Neural cell (in vitro differentiated cells): ENCODE measurements around the gene OAF. TPM values are rescaled to one million over a fixed set of nuclear protein-coding genes. Genes with fewer than 3 reads are reported as not detected.

Source experiments
- H2AFZ ChIP-seq: fragments of 200-600, 300-800 bp; sonication (generic), shearing (Covaris generic); 2 replicates; pipeline ENCODE4 v1.6.0; 2014; ENCODE audit warnings: low read depth, mild to moderate bottlenecking, antibody characterized with exemption, low read length, moderate library complexity
- H3F3A ChIP-seq: fragments of 200-600 bp; shearing (Covaris generic); 2 replicates; pipeline ENCODE4 v1.6.1; 2016; ENCODE audit warnings: mild to moderate bottlenecking, moderate library complexity, mixed read lengths, antibody characterized with exemption, low read length; ENCODE audit not compliant: insufficient read depth, poor library complexity, severe bottlenecking
- H3K27ac ChIP-seq: fragments of 200-600, 300-800 bp; sonication (generic), shearing (Covaris generic); 2 replicates; pipeline ENCODE4 v1.5.1; 2014; ENCODE audit warnings: mild to moderate bottlenecking, low read length, moderate library complexity
- H3K27me3 ChIP-seq: fragments of 300-800, 200-600 bp; sonication (generic), shearing (Covaris generic); 2 replicates; pipeline ENCODE4 v1.6.0; 2014; ENCODE audit warnings: mild to moderate bottlenecking, low read depth, low read length, moderate library complexity; ENCODE audit not compliant: insufficient read depth
- H3K36me3 ChIP-seq: fragments of 300-800, 200-600 bp; sonication (generic), shearing (Covaris generic); 2 replicates; pipeline ENCODE4 v1.5.1; 2014; ENCODE audit warnings: mild to moderate bottlenecking, antibody characterized with exemption, low read length, moderate library complexity; ENCODE audit not compliant: insufficient read depth
- H3K4me2 ChIP-seq: fragments of 300-800, 200-600 bp; sonication (generic), shearing (Covaris generic); 2 replicates; pipeline ENCODE4 v1.6.0; 2014; ENCODE audit warnings: mild to moderate bottlenecking, low read length
- H3K4me3 ChIP-seq: fragments of 300-800, 200-600 bp; sonication (generic), shearing (Covaris generic); 2 replicates; pipeline ENCODE4 v1.5.1; 2014; ENCODE audit warnings: mild to moderate bottlenecking, low read length, moderate library complexity
- H3K79me2 ChIP-seq: fragments of 200-600 bp; shearing (Covaris generic); replicated peaks from 2 replicates; pipeline ENCODE4 v1.6.0; 2014; ENCODE audit warnings: mild to moderate bottlenecking, low read length, moderate library complexity; ENCODE audit not compliant: insufficient read depth
- H3K9ac ChIP-seq: fragments of 300-800, 200-600 bp; sonication (generic), shearing (Covaris generic); 2 replicates; pipeline ENCODE4 v1.6.1; 2016; ENCODE audit warnings: mild to moderate bottlenecking, low read length, mixed read lengths
- H3K9me2 ChIP-seq: fragments of 200-600 bp; shearing (Covaris generic); 2 replicates; pipeline ENCODE4 v1.6.1; 2016; ENCODE audit warnings: mild to moderate bottlenecking, low read length, mixed read lengths; ENCODE audit not compliant: insufficient read depth
- H3K9me3 ChIP-seq: fragments of 200-600, 300-800 bp; sonication (generic), shearing (Covaris generic); 2 replicates; pipeline ENCODE4 v1.6.1; 2016; ENCODE audit warnings: mild to moderate bottlenecking, mixed run types, low read length, moderate library complexity, mixed read lengths
- H4K20me1 ChIP-seq: fragments of 200-600 bp; shearing (Covaris generic); 2 replicates; pipeline ENCODE4 v1.6.1; 2016; ENCODE audit warnings: mild to moderate bottlenecking, mixed run types; ENCODE audit not compliant: insufficient read depth
- EP300 ChIP-seq: fragments of 450-650 bp; conservative IDR thresholded peaks from 2 replicates; pipeline ENCODE4 v1.6.1; 2014; ENCODE audit warnings: antibody characterized with exemption, mild to moderate bottlenecking, moderate library complexity; ENCODE audit not compliant: poor library complexity, severe bottlenecking
- EZH2 ChIP-seq: fragments of 200-600, 300-800 bp; shearing (Covaris generic), sonication (generic); IDR thresholded peaks from 2 replicates; pipeline ENCODE4 v1.6.1; 2014; ENCODE audit warnings: antibody characterized with exemption, low read length, borderline replicate concordance, mild to moderate bottlenecking; ENCODE audit not compliant: insufficient read depth, poor library complexity, severe bottlenecking
- MXI1 ChIP-seq: fragments of 450-650 bp; conservative IDR thresholded peaks from 2 replicates; pipeline ENCODE4 v1.6.1; 2014; ENCODE audit warnings: antibody characterized with exemption, mild to moderate bottlenecking; ENCODE audit not compliant: poor library complexity, severe bottlenecking
- POLR2AphosphoS5 ChIP-seq: IDR thresholded peaks from 2 replicates; pipeline ENCODE4 v1.6.1; 2012
- RAD21 ChIP-seq: fragments of 450-650 bp; conservative IDR thresholded peaks from 2 replicates; pipeline ENCODE4 v1.6.1; 2014; ENCODE audit warnings: antibody characterized with exemption, mild to moderate bottlenecking, moderate library complexity
- SMC3 ChIP-seq: fragments of 450-650 bp; conservative IDR thresholded peaks from 2 replicates; pipeline ENCODE4 v1.6.1; 2014; ENCODE audit warnings: antibody characterized with exemption, mild to moderate bottlenecking, moderate library complexity; ENCODE audit not compliant: poor library complexity
- TAF1 ChIP-seq: IDR thresholded peaks from 2 replicates; pipeline ENCODE4 v1.6.1; 2012; ENCODE audit warnings: low read depth
- polyA plus RNA-seq: library from polyadenylated mRNA; depleted of rRNA; stranded (reverse); fragments of >200 nt; gene quantifications from 2 replicates; pipeline ENCODE4 v1.2.3, GENCODE V29; 2014
- TF ChIP-seq, protein P1 (sequence below): IDR thresholded peaks from 2 replicates; pipeline ENCODE4 v1.6.1; 2012; ENCODE audit warnings: borderline replicate concordance
- TF ChIP-seq, protein P2 (sequence below): fragments of 450-650 bp; IDR thresholded peaks from 2 replicates; pipeline ENCODE4 v1.5.1; 2014; ENCODE audit warnings: antibody characterized with exemption, mild to moderate bottlenecking, moderate library complexity; ENCODE audit not compliant: poor library complexity, severe bottlenecking

Gene OAF
- polyA plus RNA-seq, 1 donor from 2014 or later: 0.97 TPM

DNA sequence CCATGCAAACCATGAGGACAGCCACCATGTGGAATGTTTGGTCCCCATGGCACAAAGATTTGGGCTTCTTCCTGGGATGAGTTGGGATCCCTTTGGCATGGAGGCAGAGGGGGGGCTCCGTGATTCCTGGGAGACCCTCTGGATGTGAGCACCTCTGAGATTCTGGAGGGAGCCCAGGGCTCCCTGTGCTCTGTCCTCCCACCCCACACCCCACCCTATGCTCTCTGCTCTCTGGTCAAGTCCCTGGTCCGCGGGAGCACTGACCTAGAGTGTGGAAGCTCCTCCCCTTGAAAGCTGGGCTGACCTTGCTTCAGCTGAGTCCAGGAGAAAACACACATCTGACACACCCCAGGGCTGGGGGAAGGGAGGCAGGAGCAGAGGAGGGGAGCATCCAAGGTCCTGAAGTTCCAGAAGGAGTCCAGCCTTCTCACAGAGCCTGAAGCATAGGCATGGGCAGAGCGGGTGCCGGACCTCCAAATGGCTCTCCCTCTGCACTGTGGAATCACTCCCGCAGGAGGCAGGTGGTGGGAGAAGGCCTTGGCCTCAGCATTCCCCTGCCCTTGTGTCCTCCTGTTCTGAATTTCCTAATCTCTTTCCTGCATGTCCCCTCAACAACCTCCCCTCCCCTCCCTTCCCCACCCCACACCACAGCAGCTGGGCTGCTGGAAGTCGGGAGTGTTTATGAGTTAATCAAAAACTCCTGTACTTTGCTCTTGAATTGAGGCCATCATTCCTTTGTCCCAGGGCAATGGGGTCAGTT lies 25.7 kb upstream of the OAF start:
- TF ChIP-seq, protein P1, sequence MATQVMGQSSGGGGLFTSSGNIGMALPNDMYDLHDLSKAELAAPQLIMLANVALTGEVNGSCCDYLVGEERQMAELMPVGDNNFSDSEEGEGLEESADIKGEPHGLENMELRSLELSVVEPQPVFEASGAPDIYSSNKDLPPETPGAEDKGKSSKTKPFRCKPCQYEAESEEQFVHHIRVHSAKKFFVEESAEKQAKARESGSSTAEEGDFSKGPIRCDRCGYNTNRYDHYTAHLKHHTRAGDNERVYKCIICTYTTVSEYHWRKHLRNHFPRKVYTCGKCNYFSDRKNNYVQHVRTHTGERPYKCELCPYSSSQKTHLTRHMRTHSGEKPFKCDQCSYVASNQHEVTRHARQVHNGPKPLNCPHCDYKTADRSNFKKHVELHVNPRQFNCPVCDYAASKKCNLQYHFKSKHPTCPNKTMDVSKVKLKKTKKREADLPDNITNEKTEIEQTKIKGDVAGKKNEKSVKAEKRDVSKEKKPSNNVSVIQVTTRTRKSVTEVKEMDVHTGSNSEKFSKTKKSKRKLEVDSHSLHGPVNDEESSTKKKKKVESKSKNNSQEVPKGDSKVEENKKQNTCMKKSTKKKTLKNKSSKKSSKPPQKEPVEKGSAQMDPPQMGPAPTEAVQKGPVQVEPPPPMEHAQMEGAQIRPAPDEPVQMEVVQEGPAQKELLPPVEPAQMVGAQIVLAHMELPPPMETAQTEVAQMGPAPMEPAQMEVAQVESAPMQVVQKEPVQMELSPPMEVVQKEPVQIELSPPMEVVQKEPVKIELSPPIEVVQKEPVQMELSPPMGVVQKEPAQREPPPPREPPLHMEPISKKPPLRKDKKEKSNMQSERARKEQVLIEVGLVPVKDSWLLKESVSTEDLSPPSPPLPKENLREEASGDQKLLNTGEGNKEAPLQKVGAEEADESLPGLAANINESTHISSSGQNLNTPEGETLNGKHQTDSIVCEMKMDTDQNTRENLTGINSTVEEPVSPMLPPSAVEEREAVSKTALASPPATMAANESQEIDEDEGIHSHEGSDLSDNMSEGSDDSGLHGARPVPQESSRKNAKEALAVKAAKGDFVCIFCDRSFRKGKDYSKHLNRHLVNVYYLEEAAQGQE: no peak
- TF ChIP-seq TAF1 (no peak), MXI1 (no peak)
- no peaks in the 10 kb centered on the region for H3F3A ChIP-seq
- H3K9me3 ChIP-seq: no peaks in the 10 kb centered on the region
- H3K27ac ChIP-seq: no peak overlapping the region
- no peaks in the 10 kb centered on the region for H3K27me3 ChIP-seq
- no peaks in the 10 kb centered on the region for H3K9me2 ChIP-seq
- H3K9ac ChIP-seq: no peak overlapping the region
- no peak overlapping the region for H2AFZ ChIP-seq
- H3K4me3 ChIP-seq: no peak overlapping the region
- H3K79me2 ChIP-seq: no peaks in the 10 kb centered on the region
- H3K4me2 ChIP-seq: no peak overlapping the region
- no peaks in the 10 kb centered on the region for H3K36me3 ChIP-seq
- H4K20me1 ChIP-seq: no peaks in the 10 kb centered on the region

DNA sequence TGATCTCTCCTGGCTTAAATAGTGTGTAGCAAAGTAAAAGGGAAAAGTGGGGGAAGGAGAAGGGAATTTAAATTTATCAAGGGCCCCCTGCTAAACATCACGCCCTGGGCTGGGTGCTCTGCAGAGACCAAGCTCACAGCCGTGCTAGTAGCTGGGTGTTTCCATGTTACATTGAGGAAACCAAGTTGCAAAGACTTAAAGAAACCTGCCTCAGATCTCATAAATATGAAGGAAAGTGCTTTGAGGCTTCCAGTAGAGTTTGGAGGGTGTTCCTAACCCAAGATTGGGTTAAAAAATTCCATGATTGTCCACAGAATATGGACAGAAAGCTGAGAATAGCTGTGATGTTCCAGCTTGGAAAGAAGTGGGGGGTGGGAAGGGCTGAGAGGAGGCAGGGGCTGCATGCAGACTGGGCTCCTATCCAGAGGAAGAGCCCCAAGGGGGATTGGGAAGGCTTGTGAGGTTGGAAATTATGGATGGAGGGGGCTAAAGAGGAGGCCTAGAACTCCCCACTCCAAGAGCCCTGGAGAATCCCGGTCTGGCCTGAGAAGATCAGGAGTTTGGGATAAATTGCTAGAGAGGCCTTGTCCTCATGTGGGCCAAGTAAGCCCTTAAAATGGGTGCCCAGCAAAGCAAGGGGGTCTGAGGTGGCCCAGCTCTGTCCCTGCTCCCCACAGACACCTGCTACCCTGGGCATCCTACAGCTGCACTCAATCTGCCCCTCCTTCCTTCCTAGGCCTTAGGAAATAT lies 25.0 kb upstream of the OAF start:
- Histone ChIP-seq H3K9me3 (no peaks in the 10 kb centered on the region), H3K79me2 (no peaks in the 10 kb centered on the region), H3K9me2 (no peaks in the 10 kb centered on the region), H3K27me3 (no peaks in the 10 kb centered on the region), H3K9ac (no peak overlapping the region), H3K27ac (no peak overlapping the region), H3F3A (no peaks in the 10 kb centered on the region), H3K4me2 (no peak overlapping the region), H4K20me1 (no peaks in the 10 kb centered on the region), H3K4me3 (no peak overlapping the region), H2AFZ (no peak overlapping the region), H3K36me3 (no peaks in the 10 kb centered on the region)
- TF ChIP-seq MXI1 (no peak), TAF1 (no peak), SMC3 (no peak), POLR2AphosphoS5 (no peak), EZH2 (no peak), RAD21 (no peak), EP300 (no peak)
- TF ChIP-seq, protein P1: no peak
- TF ChIP-seq, protein P2, sequence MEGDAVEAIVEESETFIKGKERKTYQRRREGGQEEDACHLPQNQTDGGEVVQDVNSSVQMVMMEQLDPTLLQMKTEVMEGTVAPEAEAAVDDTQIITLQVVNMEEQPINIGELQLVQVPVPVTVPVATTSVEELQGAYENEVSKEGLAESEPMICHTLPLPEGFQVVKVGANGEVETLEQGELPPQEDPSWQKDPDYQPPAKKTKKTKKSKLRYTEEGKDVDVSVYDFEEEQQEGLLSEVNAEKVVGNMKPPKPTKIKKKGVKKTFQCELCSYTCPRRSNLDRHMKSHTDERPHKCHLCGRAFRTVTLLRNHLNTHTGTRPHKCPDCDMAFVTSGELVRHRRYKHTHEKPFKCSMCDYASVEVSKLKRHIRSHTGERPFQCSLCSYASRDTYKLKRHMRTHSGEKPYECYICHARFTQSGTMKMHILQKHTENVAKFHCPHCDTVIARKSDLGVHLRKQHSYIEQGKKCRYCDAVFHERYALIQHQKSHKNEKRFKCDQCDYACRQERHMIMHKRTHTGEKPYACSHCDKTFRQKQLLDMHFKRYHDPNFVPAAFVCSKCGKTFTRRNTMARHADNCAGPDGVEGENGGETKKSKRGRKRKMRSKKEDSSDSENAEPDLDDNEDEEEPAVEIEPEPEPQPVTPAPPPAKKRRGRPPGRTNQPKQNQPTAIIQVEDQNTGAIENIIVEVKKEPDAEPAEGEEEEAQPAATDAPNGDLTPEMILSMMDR: no peak
